H1 (cell line): Measurements from ENCODE around the gene BEST2. TPM values are rescaled to one million over a fixed set of nuclear protein-coding genes. Genes with fewer than 3 reads are reported as not detected.

Source experiments
- CTCF ChIA-PET: fragments of 300-600 bp; sonication (Branson Sonifier 250); formaldehyde crosslinking; loops from one replicate; lab custom pipeline; 2021; ENCODE audit not compliant: partially characterized antibody; lab: Charles Lee
- POLR2A ChIA-PET: fragments of 300-600 bp; sonication (Branson Sonifier 250); formaldehyde crosslinking; loops from one replicate; lab custom pipeline; 2021; ENCODE audit warnings: inconsistent platforms; ENCODE audit not compliant: partially characterized antibody; lab: Charles Lee
- DNase-seq, 2 experiments: peaks; one replicate each; pipeline versions ENCODE4 v3.0.0 to v3.0.0-alpha.2; 2010 to 2022; ENCODE audit warnings: low spot score in 2 of 2, low read depth in 1 of 2, mixed read lengths in 1 of 2
- FAIRE-seq: peaks from 2 replicates; lab custom pipeline; 2011; peaks lifted over from hg19 to GRCh38; lab: Jason Lieb, UNC
- H2AFZ ChIP-seq: 2 replicates; pipeline ENCODE4 v1.8.1; 2012; ENCODE audit warnings: low read length, inconsistent platforms
- H2AK5ac ChIP-seq: 2 replicates; pipeline ENCODE4 v1.6.1; 2013; ENCODE audit warnings: low read depth, low read length
- H2BK120ac ChIP-seq: replicated peaks from 2 replicates; pipeline ENCODE3; 2013; ENCODE audit warnings: low read depth, low read length, inconsistent platforms
- H2BK12ac ChIP-seq: 2 replicates; pipeline ENCODE4 v1.6.1; 2013; ENCODE audit warnings: low read depth, low read length
- H2BK15ac ChIP-seq: 2 replicates; pipeline ENCODE4 v1.6.1; 2013; ENCODE audit warnings: low read length
- H2BK20ac ChIP-seq: 2 replicates; pipeline ENCODE4 v1.6.1; 2013; ENCODE audit warnings: low read length
- H2BK5ac ChIP-seq: 2 replicates; pipeline ENCODE4 v1.6.1; 2013; ENCODE audit warnings: low read depth, low read length
- H3K14ac ChIP-seq: 2 replicates; pipeline ENCODE4 v1.6.1; 2013; ENCODE audit warnings: inconsistent platforms; ENCODE audit not compliant: insufficient read length
- H3K18ac ChIP-seq: 2 replicates; pipeline ENCODE4 v1.6.1; 2013; ENCODE audit warnings: low read length; ENCODE audit errors: extremely low read depth
- H3K23ac ChIP-seq: 2 replicates; pipeline ENCODE4 v1.6.1; 2013; ENCODE audit warnings: inconsistent platforms; ENCODE audit not compliant: insufficient read length
- H3K23me2 ChIP-seq: 2 replicates; pipeline ENCODE4 v1.6.1; 2013; ENCODE audit warnings: low read depth, low read length
- H3K27ac ChIP-seq: 2 replicates; pipeline ENCODE4 v1.6.1; 2011; ENCODE audit warnings: low read depth, low read length, inconsistent platforms
- H3K27me3 ChIP-seq, 4 experiments: replicated peaks in 1 of 4; 1 replicate in 1 of 4; 2 replicates in 3 of 4; pipeline versions ENCODE4 v1.6.1 to v1.8.1; 2011 to 2013; ENCODE audit warnings: low read length in 3 of 4, mild to moderate bottlenecking in 3 of 4, inconsistent platforms in 2 of 4, mixed read lengths in 2 of 4, moderate library complexity in 1 of 4; ENCODE audit not compliant: control insufficient read depth in 3 of 4, insufficient read depth in 3 of 4; ENCODE audit errors: extremely low read depth in 1 of 4
- H3K36me3 ChIP-seq, 4 experiments: 2 replicates each; pipeline versions ENCODE4 v1.6.1 to v1.8.1; 2011 to 2013; ENCODE audit warnings: mild to moderate bottlenecking in 4 of 4, low read length in 3 of 4, moderate library complexity in 2 of 4, control low read depth in 1 of 4, inconsistent platforms in 1 of 4; ENCODE audit not compliant: insufficient read depth in 4 of 4, control insufficient read depth in 2 of 4
- H3K4ac ChIP-seq: replicated peaks from 2 replicates; pipeline ENCODE3; 2013; ENCODE audit warnings: low read length, low read depth, mixed read lengths, inconsistent platforms; ENCODE audit not compliant: insufficient read length
- H3K4me1 ChIP-seq, 4 experiments: replicated peaks in 1 of 4; 1 replicate in 1 of 4; 2 replicates in 3 of 4; pipeline versions ENCODE4 v1.6.1 to v1.8.1; 2011 to 2013; ENCODE audit warnings: low read length in 3 of 4, inconsistent platforms in 2 of 4, mixed read lengths in 1 of 4; ENCODE audit not compliant: insufficient read depth in 4 of 4, control insufficient read depth in 3 of 4
- H3K4me2 ChIP-seq, 2 experiments: 2 replicates each; pipeline versions ENCODE4 v1.6.1 to v1.8.1; 2011 to 2013; ENCODE audit warnings: low read depth in 2 of 2, low read length in 2 of 2, control low read depth in 1 of 2, inconsistent platforms in 1 of 2, mild to moderate bottlenecking in 1 of 2; ENCODE audit not compliant: insufficient read depth in 1 of 2
- H3K4me3 ChIP-seq, 4 experiments: fragments of 200-600, 300-600 bp in 1 of 4; sonication (generic), shearing (Covaris generic), sonication (Bioruptor Twin) in 1 of 4; 2 replicates each; pipeline versions ENCODE4 v1.5.1 to v1.8.1; 2011 to 2016; ENCODE audit warnings: low read length in 4 of 4, low read depth in 3 of 4, control low read depth in 2 of 4, inconsistent platforms in 2 of 4, mild to moderate bottlenecking in 2 of 4, mixed read lengths in 1 of 4, moderate library complexity in 1 of 4; ENCODE audit not compliant: insufficient read depth in 2 of 4; ENCODE audit errors: extremely low read depth in 1 of 4
- H3K56ac ChIP-seq: replicated peaks from 2 replicates; pipeline ENCODE3; 2013; ENCODE audit warnings: low read depth, mild to moderate bottlenecking, mixed read lengths, low read length, inconsistent platforms; ENCODE audit not compliant: insufficient read length
- H3K79me1 ChIP-seq: 2 replicates; pipeline ENCODE4 v1.6.1; 2013; ENCODE audit warnings: low read depth, low read length, control low read depth
- H3K79me2 ChIP-seq, 2 experiments: 2 replicates each; pipeline versions ENCODE4 v1.6.1 to v1.8.1; 2012 to 2013; ENCODE audit warnings: low read length in 2 of 2, mild to moderate bottlenecking in 2 of 2, inconsistent platforms in 1 of 2; ENCODE audit not compliant: insufficient read depth in 2 of 2, control insufficient read depth in 1 of 2
- H3K9ac ChIP-seq, 4 experiments: replicated peaks in 1 of 4; 1 replicate in 1 of 4; 2 replicates in 3 of 4; pipeline versions ENCODE4 v1.6.1 to v1.8.1; 2011 to 2013; ENCODE audit warnings: low read depth in 3 of 4, low read length in 3 of 4, control low read depth in 2 of 4, mild to moderate bottlenecking in 2 of 4, moderate library complexity in 2 of 4, inconsistent platforms in 1 of 4; ENCODE audit errors: extremely low read depth in 1 of 4
- H3K9me3 ChIP-seq, 2 experiments: 2 replicates each; pipeline versions ENCODE4 v1.6.1 to v1.8.1; 2012 to 2013; ENCODE audit warnings: mild to moderate bottlenecking in 2 of 2, moderate library complexity in 2 of 2, control low read depth in 1 of 2, inconsistent platforms in 1 of 2, low read depth in 1 of 2, low read length in 1 of 2, mixed read lengths in 1 of 2; ENCODE audit not compliant: insufficient read depth in 2 of 2
- H4K20me1 ChIP-seq, 2 experiments: replicated peaks in 1 of 2; 2 replicates each; pipeline versions ENCODE3 to v1.8.1; 2011 to 2013; ENCODE audit warnings: inconsistent platforms in 2 of 2, low read length in 2 of 2, mild to moderate bottlenecking in 1 of 2; ENCODE audit not compliant: insufficient read depth in 2 of 2, control insufficient read depth in 1 of 2
- H4K5ac ChIP-seq: 2 replicates; pipeline ENCODE4 v1.6.1; 2013; ENCODE audit warnings: low read length, low read depth, mixed read lengths, inconsistent platforms; ENCODE audit not compliant: insufficient read length
- H4K8ac ChIP-seq: 2 replicates; pipeline ENCODE4 v1.8.0; 2013; ENCODE audit warnings: mild to moderate bottlenecking, moderate library complexity, low read length, inconsistent platforms; ENCODE audit not compliant: insufficient read depth; ENCODE audit errors: extremely low read depth
- H4K91ac ChIP-seq: replicated peaks from 2 replicates; pipeline ENCODE3; 2013; ENCODE audit warnings: low read length, mixed read lengths, inconsistent platforms; ENCODE audit not compliant: insufficient read length
- EGR1 ChIP-seq: IDR thresholded peaks from 2 replicates; pipeline ENCODE4 v1.6.1; 2011; ENCODE audit warnings: low read depth, low read length, borderline replicate concordance
- MAFK ChIP-seq: IDR thresholded peaks from 2 replicates; pipeline ENCODE4 v1.6.1; 2012; ENCODE audit warnings: low read depth, mild to moderate bottlenecking, improper control_type of control experiment, low read length
- SP4 ChIP-seq: IDR thresholded peaks from 2 replicates; pipeline ENCODE4 v1.6.1; 2012; ENCODE audit warnings: low read length, inconsistent platforms
- WGBS, 2 experiments: shearing (Covaris generic) in 1 of 2; methylation state at CpG; one replicate each; pipeline versions ENCODE4 v1.1.6 to v1.1.7; 2013 to 2015; ENCODE audit warnings: low lambda C conversion rate in 2 of 2, mixed read lengths in 2 of 2, inconsistent platforms in 1 of 2, low coverage in 1 of 2, missing lambda C conversion rate in 1 of 2; ENCODE audit not compliant: insufficient replicate concordance in 2 of 2, insufficient coverage in 1 of 2, insufficient read length in 1 of 2; ENCODE audit errors: extremely low coverage in 1 of 2, missing lambda C conversion rate in 1 of 2; 5-methylcytosine and 5-hydroxymethylcytosine counted together
- polyA plus RNA-seq, 7 experiments: library from polyadenylated mRNA; depleted of rRNA in 3 of 7; stranded (reverse) in 5 of 7; unstranded in 2 of 7; fragments of >200 nt in 5 of 7; fragments of 200-250 nt in 2 of 7; gene quantifications; 1 replicate in 5 of 7; 2 replicates in 1 of 7; 4 replicates in 1 of 7; pipeline versions ENCODE4 v1.2.1 to v1.2.3, GENCODE V29; 2011 to 2013; ENCODE audit warnings: missing spikeins in 2 of 7, mixed read lengths in 2 of 7
- total RNA-seq: library from RNA; stranded (reverse); fragmentation: NEBNext Ultra II Directional; extraction: Animal tissue kit (Norgen Biotek cat#: 25700); gene quantifications from 2 replicates; pipeline ENCODE4 v1.2.1, GENCODE V29; 2021
- TF ChIP-seq, protein P1 (sequence below): IDR thresholded peaks from 2 replicates; pipeline ENCODE4 v1.6.1; 2011; ENCODE audit warnings: low read depth, mild to moderate bottlenecking, low read length; ENCODE audit not compliant: insufficient read depth

The BEST2 gene
- total and polyA plus RNA-seq, 2 of the 8 experiments (the other 6 are each of a cell fraction or from before 2014, with no cell fraction given): 4.6 to 7.3 TPM

- CTCF ChIA-PET: interaction anchor here (0.6 to 17.9 kb wide), 12 partner anchors 11 to 165 kb away, joined by 3 to 288 read pairs (median 4); no protein-coding TSS in a partner anchor
- no peak overlapping the region for H2BK5ac ChIP-seq
- no peak overlapping the region for H2BK12ac ChIP-seq
- peaks cover 14% of the 10 kb centered on the region; the same call in 1 of the 2 replicates for H3K23me2 ChIP-seq
- DNase-seq (no peak), FAIRE-seq (no peak)
- no peak overlapping the region for H3K14ac ChIP-seq
- no peak overlapping the region for H2AFZ ChIP-seq
- no peak overlapping the region for H4K5ac ChIP-seq
- peaks cover 8 to 19% (median 14%) of the 10 kb centered on the region in 4 experiments; a peak in 7 of 8 replicates for H3K36me3 ChIP-seq
- peak overlapping the region in 1 of 4 experiments; percentile 85; a peak in 3 of 8 replicates for H3K4me3 ChIP-seq
- peaks cover 0 to 4% (median under 1%) of the 10 kb centered on the region in 4 experiments; a peak in 2 of 7 replicates for H3K27me3 ChIP-seq
- no peak overlapping the region for H2BK20ac ChIP-seq
- no peak overlapping the region for H2AK5ac ChIP-seq
- H3K27ac ChIP-seq: no peak overlapping the region
- H3K4ac ChIP-seq: no peak overlapping the region
- no peak overlapping the region for H3K18ac ChIP-seq
- H4K20me1 ChIP-seq: peaks cover 0 to 6% of the 10 kb centered on the region in 2 experiments
- WGBS, 2 experiments: 96% methylated on average over 18 of the region's 18 CpGs; no CpG with 5 or more reads in 1 of the 2 experiments
- no peak overlapping the region for H4K91ac ChIP-seq
- H2BK120ac ChIP-seq: no peak overlapping the region
- POLR2A ChIA-PET: interaction anchor here (0.6 to 15.2 kb wide), 9 partner anchors 8 to 133 kb away, joined by 3 to 317 read pairs (median 5); partner anchors contain the start of genes HOOK2, JUNB, MAN2B1 and WDR83
- H3K9me3 ChIP-seq: no peaks in the 10 kb centered on the region
- peak overlapping the region; percentile 38; the same call in 1 of the 2 replicates for H4K8ac ChIP-seq
- TF ChIP-seq, protein P1, sequence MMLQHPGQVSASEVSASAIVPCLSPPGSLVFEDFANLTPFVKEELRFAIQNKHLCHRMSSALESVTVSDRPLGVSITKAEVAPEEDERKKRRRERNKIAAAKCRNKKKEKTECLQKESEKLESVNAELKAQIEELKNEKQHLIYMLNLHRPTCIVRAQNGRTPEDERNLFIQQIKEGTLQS: no peak
- TF ChIP-seq MAFK (no peak), SP4 (no peak), EGR1 (no peak)
- no peak overlapping the region for H3K56ac ChIP-seq
- H3K23ac ChIP-seq: no peak overlapping the region
- H3K4me2 ChIP-seq: peak overlapping the region; percentile 91 to 92; a peak in 3 of 4 replicates
- peaks cover 0 to 12% of the 10 kb centered on the region in 2 experiments; a peak in 2 of 4 replicates for H3K79me2 ChIP-seq
- H2BK15ac ChIP-seq: no peak overlapping the region
- peaks cover 7% of the 10 kb centered on the region for H3K79me1 ChIP-seq
- H3K9ac ChIP-seq: no peak overlapping the region
- H3K4me1 ChIP-seq: peaks cover 5 to 23% (median 11%) of the 10 kb centered on the region in 4 experiments; a peak in 6 of 7 replicates
Observed at GRCh38 chr19:12799742-12800465, 48.3 kb downstream of the BEST2 start.
